GM21619 (cell line): Measurements from ENCODE around the gene SNAPC5.
"Not testable (repeated sequence)": the region's sequence is repeated elsewhere in the genome, so short reads cannot be mapped to it uniquely, and the experiment has no call there.

Source experiments
- ATAC-seq: cut with Tn5 transposase; IDR thresholded peaks from one replicate; pipeline ENCODE4 v1.9.1; 2021; ENCODE audit not compliant: unreplicated experiment

SNAPC5 gene, protein sequence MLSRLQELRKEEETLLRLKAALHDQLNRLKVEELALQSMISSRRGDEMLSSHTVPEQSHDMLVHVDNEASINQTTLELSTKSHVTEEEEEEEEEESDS

DNA sequence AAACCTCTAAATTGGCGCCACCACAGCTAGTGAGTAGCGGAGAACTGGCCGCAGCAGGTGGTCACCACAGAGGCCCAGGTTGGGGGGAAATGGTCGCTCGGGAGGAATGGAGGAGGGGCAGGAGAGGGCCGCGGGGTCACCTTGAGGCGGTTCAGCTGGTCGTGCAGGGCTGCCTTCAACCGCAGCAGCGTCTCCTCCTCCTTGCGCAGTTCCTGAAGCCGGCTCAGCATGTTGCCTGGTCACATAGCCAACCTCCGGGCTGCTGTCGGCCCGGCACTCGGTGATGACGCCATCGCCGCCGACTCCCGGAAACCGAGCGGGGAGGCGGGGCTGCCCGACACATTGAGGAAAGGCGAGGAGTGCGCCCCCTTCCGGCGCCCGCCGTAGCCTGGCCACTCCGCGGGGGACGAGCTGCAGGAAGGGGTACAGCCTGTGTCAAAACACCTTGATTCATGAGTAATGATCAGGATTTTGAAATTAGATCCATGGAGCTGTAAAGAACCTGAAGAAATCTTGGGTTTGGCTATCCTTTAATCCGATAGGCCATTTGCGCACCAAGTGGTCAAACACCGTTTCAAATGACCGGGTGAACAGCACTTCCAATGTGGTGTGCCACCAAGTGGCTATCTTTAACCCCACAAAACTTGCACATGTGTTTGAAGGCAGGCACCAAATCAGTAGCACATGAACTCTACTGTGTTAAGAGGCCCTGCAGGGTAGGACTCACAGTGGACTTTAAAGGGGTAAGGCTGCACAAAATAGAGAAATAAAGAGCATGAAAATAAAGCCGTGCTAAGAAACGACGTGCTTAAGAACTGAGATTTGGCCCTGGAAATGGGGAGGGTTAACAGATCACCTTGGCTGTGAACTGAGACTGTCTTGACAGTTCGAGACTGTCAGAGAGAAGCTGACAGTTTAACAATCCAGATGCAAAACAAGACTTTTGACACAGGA is at the start of gene SNAPC5:
TSS of gene SNAPC5 (minus strand) at position 261 of the 954 bp plus-strand sequence. CDS start at position 230, 31 bp downstream.
- peak; percentile 77 for ATAC-seq

DNA sequence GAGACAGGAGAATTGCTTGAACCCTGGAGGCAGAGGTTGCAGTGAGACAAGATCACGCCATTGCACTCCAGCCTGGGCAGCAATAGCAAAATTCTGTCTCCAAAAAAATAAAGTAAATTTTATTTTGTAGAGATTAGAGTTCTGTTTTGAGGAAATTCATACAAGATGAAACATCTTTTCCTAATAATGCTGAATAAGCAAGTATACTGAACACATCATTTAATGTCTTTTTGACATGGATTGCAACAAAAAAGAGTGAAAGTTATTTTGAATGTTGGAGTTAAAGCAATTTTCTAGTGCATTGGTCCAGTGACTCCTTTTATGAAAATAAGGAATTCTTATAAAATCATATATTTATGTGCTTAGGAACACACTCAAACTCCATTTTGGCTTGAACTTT is 47.7 kb upstream of the SNAPC5 start:
- no peak for ATAC-seq

DNA sequence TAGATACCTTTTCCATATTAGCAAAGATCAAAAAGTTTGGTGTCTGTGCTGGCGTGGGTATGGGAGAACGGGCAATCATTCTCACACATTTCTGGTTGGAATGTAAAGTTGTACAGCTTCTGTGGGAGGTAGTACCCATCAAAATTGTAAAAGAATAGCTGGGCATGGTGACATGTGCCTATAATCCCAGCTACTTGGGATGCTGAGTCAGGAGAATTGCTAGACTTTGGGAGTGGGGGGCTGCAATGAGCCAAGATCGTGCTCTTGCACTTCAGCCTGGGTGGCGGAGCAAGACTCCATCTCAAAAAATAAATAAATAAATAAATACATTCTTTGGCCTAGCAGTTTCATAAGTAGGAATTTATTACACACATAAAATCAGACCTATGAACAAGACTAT is 45.3 kb upstream of the SNAPC5 start:
- no peak for ATAC-seq

DNA sequence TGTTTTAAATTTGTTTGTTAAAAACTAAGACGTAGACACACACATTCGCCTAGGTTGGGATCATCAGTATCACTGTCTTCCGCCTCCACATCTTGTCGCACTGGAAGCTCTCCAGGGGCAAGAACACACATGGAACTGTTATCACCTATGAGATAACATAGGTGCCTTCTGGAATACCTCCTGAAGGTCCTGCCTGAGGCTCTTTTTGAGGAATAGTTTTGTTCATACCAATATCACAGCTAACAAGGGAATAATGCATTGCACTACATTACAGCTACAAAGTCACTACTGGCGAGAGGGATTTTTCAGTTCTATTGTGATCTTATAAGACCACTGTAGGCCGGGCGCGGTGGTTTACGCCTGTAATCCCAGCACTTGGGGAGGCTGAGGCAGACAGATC is 37.5 kb upstream of the SNAPC5 start:
- ATAC-seq = no peak

DNA sequence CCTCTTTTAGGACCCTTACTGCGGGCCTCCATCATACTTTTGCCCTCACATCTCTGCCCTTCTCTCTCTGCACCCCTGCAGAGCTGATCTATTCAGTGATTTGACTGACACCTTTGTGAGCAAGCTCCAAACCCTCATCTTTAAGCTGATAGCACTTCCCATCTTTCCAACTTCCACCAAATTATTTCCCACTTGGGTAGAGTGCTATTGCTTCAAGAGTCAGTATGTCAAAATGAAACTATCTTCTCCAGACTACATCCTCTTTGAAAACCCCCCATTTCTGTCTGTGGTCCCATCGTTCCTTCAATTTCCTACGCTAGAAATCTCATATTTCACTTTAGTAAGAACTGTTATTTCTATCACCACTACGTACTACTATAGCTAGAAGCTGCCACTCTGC is 27.3 kb upstream of the SNAPC5 start:
- no peak for ATAC-seq

DNA sequence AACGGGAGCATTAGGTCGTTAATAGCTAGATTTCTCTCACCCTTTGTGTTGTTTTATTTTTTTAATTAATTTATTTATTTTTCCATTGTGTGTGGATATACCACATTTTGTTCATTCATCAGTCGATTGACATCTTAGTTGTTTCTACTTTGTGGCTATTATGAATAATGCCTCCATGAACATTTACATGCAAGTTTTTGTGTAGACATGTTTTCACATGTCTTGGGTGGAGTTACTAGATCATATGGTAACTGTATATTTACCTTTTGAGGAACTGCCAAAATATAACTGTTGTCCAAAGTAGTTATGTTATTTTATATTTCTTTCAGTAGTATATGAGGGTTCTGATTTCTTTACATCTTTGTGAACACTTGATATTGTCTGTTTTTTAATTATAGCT is 26.4 kb upstream of the SNAPC5 start:
- no peak for ATAC-seq

DNA sequence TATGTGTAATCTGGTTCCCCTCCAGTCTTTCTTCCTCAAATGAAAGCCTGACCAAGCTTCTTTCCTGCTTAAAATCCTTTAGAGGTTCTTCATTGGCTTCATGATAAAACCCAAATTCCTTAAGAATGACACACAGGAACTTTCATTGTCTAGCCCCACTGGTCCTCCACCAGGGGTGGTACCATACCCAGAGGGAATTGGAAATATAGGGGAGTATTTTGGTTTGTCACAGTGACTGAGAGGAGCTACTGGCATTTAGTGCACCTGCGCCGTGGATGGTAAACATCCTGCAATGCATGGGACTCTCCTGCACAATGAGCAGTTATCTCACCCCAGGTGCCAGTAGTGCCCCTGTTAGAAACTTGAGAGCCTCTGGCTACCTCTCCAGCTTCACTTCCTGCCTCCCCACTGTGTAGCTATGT is 18.4 kb upstream of the SNAPC5 start:
- no peak for ATAC-seq

DNA sequence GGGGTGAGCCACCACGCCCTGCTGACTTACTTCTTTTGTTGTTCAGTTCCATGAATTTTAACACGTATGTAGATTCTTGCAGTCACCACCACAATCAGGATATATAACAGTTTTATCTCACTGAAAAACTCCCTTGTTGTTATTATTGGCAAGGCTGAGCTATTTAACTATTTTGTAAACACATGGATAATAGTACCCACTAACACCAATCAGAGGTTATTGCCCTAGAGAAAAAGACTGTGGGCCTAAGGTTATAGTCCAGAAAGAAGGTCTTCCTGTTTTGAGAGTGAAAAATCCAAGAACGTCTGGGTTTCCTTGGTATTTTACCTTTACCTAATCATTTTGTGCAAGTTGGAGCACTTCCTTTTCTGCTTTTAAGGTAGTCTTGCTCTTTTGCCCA is 17.0 kb upstream of the SNAPC5 start:
- no peak for ATAC-seq

DNA sequence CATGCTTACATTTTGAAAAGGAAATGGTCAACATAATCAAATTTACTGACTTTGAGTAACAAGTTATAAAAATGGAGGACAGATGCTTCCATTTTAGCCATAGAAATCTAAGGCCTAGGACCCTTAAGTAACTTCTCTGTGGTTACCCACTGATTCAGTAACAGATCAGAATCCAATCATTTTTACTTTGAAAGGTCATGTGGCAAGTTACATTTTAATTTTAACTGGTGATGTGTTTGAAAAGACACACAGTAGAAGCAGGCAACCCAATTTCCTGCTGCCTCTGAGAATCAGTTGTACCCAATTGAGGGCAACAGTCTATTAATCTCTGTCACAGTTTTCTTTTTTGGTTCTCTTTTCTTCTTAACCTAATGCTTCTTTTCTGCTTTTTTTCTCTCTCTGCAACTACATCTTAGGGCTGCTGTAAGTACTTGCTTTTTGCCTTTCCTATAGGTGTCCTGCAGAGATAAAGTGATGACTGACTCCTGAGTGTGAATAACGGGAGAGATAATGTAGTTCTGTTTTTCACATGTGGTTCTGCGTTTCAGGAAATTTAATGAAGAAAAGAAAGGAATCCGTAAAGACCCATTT is 10.8 kb upstream of the SNAPC5 start:
- ATAC-seq = no peak

DNA sequence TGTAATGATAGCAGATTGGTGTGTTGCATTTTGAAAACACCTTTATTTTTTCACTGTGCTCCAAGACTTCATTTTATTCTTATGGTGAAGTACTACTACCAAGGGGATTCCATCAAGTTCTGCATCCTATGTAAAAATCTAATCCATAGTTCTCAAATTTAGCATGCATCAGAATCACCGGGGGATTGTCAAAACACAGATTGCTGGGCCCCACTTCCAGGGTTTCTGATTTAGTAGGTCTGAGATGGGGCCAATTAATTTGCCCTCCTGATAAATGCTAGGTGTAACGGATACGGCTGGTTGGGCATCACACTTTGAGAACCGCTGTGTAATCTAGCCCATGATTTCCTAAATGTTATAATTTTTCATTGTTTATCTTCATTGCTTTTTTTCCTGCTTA is 8.3 kb upstream of the SNAPC5 start:
- no peak for ATAC-seq

DNA sequence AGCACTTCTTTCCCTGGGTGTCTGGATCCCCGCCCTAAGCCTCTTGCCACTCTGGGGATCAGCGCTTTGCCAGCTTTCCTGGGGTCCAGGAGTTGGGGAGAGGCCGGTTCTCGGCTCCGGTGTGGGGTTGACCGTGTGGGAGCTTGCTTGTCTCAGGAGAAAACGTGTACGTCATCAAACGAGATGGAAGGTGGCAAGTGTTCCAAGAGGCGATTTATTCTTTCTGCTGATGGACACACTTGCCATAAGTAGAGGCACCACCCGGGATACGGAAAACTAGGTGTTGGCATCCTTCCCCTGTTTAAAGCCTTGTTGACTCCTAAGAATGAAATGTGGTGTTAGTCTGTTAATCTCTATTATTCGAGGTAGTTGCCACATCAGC is 7.9 kb upstream of the SNAPC5 start:
- ATAC-seq = no peak

DNA sequence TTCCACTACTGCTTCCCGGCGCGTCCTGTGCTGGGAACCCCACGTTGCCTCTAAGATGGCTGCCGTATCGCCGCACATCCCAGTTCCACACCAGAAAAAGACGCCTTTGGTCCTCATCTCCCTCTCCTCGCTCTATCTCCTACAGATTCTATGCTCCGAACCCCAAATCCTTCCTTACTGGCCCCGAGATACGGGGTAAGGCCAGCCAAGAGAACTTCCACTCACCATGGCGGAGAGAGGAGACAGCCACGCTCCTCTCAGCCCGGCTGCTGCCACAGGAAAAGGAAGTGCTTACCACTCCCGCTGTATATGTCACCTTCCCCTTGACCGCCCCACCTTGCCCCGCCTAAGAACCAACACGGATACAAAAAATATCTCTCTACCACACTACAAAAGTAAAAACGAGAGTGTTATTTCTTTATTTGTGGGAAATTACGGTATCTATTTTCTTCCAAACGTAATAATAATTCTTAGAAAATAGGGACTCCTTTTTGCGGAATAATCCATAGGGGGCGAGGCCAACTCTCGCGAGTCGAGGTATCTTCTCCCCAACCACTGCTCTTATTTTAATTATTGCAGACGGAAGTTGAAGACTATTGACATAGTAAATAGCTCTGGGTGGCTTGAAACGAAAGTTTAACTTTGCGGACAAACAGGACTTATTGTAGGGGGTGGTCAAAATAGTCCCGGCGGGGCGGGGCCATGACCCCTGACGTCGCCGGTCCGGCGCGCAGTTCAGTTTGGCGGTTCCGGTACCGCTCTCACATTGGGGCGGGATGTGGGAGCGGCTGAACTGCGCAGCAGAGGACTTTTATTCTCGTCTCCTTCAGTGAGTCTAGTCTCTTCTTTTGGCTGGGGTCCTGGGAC is 7.2 kb upstream of the SNAPC5 start, which contains the start of the genes RPL4 and ZWILCH:
TSS of gene RPL4 (minus strand) at position 293 of the 867 bp plus-strand sequence. CDS start at position 228, 65 bp downstream.
TSS of gene ZWILCH (plus strand) at position 764 of the 867 bp plus-strand sequence. CDS start at position 777, 13 bp downstream.
- peak; percentile 75 for ATAC-seq

DNA sequence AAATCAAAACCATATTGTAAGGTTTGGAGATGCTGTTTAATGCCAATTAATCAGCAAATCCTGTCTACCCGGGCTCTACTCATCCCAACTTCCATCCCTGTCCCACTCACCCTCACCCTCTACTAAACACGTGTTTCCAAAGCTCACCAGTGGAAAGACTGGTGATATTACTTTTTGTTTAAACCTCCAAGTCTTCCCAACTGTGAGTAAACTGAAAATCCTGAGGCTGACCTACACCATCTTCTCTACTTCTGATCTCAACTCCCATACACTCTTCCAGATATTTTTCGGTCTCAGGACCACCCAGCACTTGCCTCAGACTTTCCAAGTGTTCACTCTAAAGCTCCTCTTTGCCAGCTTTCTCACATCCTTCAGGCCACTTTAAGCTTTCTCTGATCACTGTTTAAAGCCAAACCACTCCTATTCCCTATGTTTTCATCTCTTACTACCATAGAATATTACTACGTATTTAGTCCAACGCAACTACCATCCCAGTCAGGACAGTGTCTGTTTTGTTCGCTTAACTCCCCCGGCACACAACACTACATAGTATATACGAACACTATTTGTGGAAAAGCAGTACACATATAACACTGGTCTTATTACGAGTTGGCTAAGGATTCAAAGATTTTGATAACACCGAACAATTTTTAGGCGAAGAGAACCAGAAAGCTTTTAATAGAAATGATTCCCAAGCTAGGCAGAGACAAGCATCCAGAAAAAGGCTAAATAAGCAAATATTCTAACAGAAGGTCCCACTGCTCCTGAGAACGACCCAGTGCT is 6.4 kb upstream of the SNAPC5 start:
- no peak for ATAC-seq

DNA sequence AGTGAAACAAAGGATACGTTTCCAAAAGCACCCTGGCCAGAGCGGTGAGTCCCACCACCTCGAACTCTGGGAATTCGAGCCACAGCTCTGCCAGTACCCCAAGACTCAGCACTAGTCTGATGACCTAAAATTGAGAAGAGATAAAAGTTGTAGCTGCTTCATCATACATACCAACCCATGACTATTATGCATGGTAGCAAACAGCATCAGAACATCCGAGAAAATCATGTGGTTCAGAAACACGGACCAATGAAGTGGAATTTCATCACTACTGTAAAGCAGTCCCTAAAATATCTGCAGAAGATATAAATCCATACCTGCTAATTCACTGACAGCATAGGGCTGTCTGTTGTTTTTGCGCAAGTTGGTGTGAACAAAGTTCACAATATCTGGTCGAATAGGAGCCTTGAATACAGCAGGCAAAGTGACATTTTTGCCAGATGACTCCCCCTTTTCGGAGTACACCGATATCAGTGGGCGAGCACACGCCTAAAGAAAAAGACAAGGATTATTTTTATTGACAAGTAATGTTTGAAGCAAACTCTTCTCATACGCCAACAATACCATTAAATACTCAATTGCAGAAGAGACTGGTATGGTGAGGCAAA is 5.6 kb upstream of the SNAPC5 start:
- not testable (repeated sequence) for ATAC-seq

DNA sequence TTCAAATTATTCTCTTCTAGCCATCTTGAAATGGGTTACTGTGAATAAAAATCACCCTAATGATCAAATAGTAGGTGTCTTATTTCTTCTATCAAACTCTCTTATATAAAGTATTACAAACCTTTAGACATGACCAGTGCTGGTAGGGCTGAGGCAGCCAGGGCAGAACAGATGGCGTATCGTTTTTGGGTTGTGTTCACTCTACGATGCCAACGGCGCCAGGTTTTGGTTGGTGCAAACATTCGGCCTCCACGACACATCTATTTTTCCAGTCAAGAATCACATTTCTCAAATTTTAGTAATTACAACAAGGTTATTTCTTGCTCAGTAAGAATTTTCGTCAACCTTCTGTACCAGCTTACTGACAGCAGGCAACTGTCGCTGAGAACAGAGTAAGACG is 4.9 kb upstream of the SNAPC5 start:
- no peak for ATAC-seq

DNA sequence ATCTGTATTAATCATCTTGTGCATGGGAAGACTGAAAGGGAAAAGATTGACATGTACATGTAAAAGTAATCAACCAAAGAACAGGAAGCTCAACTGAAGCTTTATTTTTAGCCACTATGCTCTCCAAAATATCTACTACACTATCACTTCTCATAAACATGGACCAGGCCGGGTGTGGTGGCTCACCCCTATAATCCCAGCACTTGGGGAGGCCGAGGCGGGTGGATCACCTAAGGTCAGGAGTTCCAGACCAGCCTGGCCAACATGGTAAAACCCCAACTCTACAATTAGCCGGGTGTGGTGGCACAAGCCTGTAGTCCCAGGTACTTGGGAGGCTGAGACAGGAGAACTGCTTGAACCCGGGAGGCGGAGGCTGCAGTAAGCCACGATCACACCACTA is 2.8 kb upstream of the SNAPC5 start:
- not testable (repeated sequence) for ATAC-seq

DNA sequence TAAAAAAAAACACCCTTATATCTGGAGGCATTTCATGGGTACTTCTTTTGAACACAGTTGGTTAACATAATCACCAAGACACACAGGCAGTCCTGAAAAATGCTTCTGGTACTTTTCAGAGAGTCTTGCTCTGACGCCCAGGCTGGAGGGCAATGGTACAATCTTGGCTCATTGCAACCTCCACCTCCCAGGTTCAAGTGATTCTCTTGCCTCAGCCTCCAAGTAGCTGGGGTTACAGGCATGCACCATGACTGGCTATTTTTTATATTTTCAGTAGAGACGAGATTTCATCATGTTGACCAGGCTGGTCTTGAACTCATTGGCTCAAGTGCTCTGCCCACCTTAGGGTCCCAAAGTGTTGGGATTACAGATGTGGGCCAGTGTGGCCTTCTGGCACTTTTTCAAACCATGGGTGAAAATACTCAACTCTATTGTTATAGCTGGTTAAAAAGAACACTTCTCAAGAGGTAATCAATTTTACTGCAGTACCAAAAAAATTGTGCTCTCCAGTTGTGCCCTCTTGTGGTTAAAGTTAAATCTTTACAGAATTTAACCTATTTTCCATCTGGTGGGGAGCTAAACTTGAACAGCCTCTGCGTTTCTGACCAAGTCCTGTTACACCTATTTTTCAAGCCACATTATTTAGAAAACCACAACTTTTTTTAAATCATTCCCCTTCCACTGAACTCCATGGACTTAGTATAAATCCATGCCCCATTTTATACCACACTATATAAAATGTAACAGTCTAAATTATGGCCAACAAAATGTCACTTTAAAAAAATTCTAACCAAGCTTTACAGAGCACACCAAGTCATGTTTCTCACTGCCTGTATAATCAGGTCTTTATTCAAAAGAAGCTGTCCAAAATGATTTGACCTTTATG is 1.2 kb upstream of the SNAPC5 start:
- no peak for ATAC-seq

DNA sequence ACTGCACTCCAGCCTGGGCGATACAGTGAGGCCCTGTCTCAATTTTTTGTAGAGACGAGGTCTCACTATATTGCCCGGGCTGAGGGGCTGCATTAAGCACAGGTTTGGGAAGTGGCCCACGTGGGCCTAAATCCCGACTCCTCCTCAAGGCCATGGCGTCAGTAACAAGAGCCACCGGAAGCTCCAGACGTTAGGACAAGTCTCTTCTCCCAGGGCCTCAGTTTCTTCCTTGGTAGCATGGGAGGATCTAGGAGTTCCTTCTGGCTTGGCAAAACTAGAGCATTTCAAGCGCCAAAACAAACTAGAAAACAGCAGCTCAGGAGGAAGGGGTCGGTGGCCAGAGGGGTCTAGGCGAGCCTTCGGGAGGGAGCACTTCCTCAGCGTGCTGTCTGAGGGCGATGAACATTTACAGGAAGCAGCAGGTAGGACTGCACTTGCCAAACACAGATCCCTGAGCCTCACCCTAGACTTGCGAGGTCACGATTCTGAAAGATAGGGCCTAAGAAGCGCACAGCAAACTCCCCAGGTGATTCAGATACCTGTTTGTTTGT is 536 bp downstream of the SNAPC5 start:
- ATAC-seq = peak; percentile 9
